ENCODE results near the gene ZNF329. TPM values are rescaled to one million over a fixed set of nuclear protein-coding genes. Genes with fewer than 3 reads are reported as not detected.

The ZNF329 gene
- total RNA-seq, 1 experiment from 2014 or later: 1.7 TPM

GRCh38 chr19:58085348-58085875, 65.2 kb downstream of the ZNF329 start:
- CTCF ChIA-PET: no interaction called here
- DNase-seq (ENCODE audit: low read depth, low spot score): no peak
- H4K20me1 ChIP-seq (ENCODE audit: insufficient read depth): no peaks in the 10 kb centered on the region
- no peak for TF ChIP-seq ZFX (IDR thresholded peaks at IDR 0.05)
- TF ChIP-seq POLR2AphosphoS5 (IDR thresholded peaks at IDR 0.05; ENCODE audit: low read depth, low read length): no peak
- TF ChIP-seq, protein P1, sequence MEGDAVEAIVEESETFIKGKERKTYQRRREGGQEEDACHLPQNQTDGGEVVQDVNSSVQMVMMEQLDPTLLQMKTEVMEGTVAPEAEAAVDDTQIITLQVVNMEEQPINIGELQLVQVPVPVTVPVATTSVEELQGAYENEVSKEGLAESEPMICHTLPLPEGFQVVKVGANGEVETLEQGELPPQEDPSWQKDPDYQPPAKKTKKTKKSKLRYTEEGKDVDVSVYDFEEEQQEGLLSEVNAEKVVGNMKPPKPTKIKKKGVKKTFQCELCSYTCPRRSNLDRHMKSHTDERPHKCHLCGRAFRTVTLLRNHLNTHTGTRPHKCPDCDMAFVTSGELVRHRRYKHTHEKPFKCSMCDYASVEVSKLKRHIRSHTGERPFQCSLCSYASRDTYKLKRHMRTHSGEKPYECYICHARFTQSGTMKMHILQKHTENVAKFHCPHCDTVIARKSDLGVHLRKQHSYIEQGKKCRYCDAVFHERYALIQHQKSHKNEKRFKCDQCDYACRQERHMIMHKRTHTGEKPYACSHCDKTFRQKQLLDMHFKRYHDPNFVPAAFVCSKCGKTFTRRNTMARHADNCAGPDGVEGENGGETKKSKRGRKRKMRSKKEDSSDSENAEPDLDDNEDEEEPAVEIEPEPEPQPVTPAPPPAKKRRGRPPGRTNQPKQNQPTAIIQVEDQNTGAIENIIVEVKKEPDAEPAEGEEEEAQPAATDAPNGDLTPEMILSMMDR (IDR thresholded peaks at IDR 0.05 in 2 of 3, conservative IDR thresholded peaks at IDR 0.05 in 1 of 3; ENCODE audit: borderline replicate concordance in 1 of 3, insufficient read depth in 1 of 3, low read depth in 2 of 3, low read length in 2 of 3): no peak
- TF ChIP-seq TCF7L2 (IDR thresholded peaks at IDR 0.05; ENCODE audit: borderline replicate concordance, extremely low read depth, insufficient read depth, insufficient read length): no peak
- TF ChIP-seq EZH2 (IDR thresholded peaks at IDR 0.05): no peak
- no peak for TF ChIP-seq SRF (IDR thresholded peaks at IDR 0.05; ENCODE audit: low read depth)
- no peak for TF ChIP-seq SIN3A (IDR thresholded peaks at IDR 0.05; ENCODE audit: low read depth)
- no peak for TF ChIP-seq FOSL1 (IDR thresholded peaks at IDR 0.05; ENCODE audit: low read depth)
- no peak for TF ChIP-seq REST (IDR thresholded peaks at IDR 0.05; ENCODE audit: low read depth)
- no peak for TF ChIP-seq CEBPB (IDR thresholded peaks at IDR 0.05; ENCODE audit: low read depth)
- TF ChIP-seq, protein P2, sequence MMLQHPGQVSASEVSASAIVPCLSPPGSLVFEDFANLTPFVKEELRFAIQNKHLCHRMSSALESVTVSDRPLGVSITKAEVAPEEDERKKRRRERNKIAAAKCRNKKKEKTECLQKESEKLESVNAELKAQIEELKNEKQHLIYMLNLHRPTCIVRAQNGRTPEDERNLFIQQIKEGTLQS (IDR thresholded peaks at IDR 0.05): no peak
- no peak for TF ChIP-seq ZBTB33 (IDR thresholded peaks at IDR 0.05; ENCODE audit: extremely low read depth, insufficient replicate concordance, low read length)
- no peak for TF ChIP-seq ELF1 (IDR thresholded peaks at IDR 0.05; ENCODE audit: borderline replicate concordance, low read depth)
- no peak for TF ChIP-seq SP1 (IDR thresholded peaks at IDR 0.05; ENCODE audit: low read depth)
- TF ChIP-seq YY1 (IDR thresholded peaks at IDR 0.05; ENCODE audit: extremely low read depth, insufficient replicate concordance, low read depth, low read length): no peak
- TF ChIP-seq RAD21 (IDR thresholded peaks at IDR 0.05; ENCODE audit: low read depth): no peak
- TF ChIP-seq, protein P3, sequence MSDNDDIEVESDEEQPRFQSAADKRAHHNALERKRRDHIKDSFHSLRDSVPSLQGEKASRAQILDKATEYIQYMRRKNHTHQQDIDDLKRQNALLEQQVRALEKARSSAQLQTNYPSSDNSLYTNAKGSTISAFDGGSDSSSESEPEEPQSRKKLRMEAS (IDR thresholded peaks at IDR 0.05): no peak
- no peaks in the 10 kb centered on the region for H3K79me2 ChIP-seq (ENCODE audit: insufficient read depth, low read length)
- no peak overlapping the region for H3K9ac ChIP-seq (ENCODE audit: low read length)
- no peak overlapping the region for H3K27ac ChIP-seq (ENCODE audit: low read depth, low read length)
- H3K9me3 ChIP-seq (ENCODE audit: control insufficient read depth in 1 of 2, insufficient read depth in 1 of 2, low read depth in 1 of 2, low read length in 2 of 2): peaks cover 9 to 16% of the 10 kb centered on the region in 2 experiments; a peak in 2 of 4 replicates
- POLR2A ChIA-PET: no interaction called here
- BruUV-seq (replicated peaks): no TSS peak
- H3K4me1 ChIP-seq (ENCODE audit: control insufficient read depth in 1 of 2, insufficient read depth in 2 of 2, low read length in 2 of 2): no peaks in the 10 kb centered on the region
- H3K4me3 ChIP-seq (replicated peaks in 1 of 2; ENCODE audit: low read depth in 1 of 2, low read length in 2 of 2): no peak overlapping the region
- no peak overlapping the region for H3K4me2 ChIP-seq (ENCODE audit: low read length)
- intact Hi-C loops (cut with micrococcal nuclease): no loop called here
- H3K9me2 ChIP-seq (ENCODE audit: insufficient read depth): no peaks in the 10 kb centered on the region
- no peaks in the 10 kb centered on the region for H3K27me3 ChIP-seq (ENCODE audit: insufficient read depth, low read length)
- no peaks in the 10 kb centered on the region for H3K36me3 ChIP-seq (ENCODE audit: control insufficient read depth in 1 of 2, insufficient read depth in 2 of 2, low read length in 2 of 2)
- no peak overlapping the region for H2AFZ ChIP-seq (ENCODE audit: low read depth, low read length, poor library complexity, severe bottlenecking)
- ATAC-seq: no peak
- RAD21 ChIA-PET (ENCODE audit: low non-redundant PET in 1 of 2, low total read pairs in 2 of 2, uncharacterized antibody in 2 of 2, unreplicated experiment in 2 of 2): no interaction called here
